A549 (cell line): ENCODE results near the gene DPYSL4. TPM values are rescaled to one million over a fixed set of nuclear protein-coding genes. Genes with fewer than 3 reads are reported as not detected.

Experiments
- ATAC-seq, 2 experiments: fragments of 200-7000 bp in 1 of 2; fragments of >200 bp in 1 of 2; cut with Nextera tagmentation in 1 of 2; cut with Tn5 transposase in 1 of 2; 3 replicates each; pipeline versions ENCODE4 v1.8.0 to v1.9.1; 2018 to 2020; ENCODE audit warnings: mild to moderate bottlenecking in 1 of 2, moderate library complexity in 1 of 2
- CTCF ChIA-PET: fragments of 300-600 bp; sonication (Branson Sonifier 250); formaldehyde crosslinking; extraction: SDS; loops from one replicate; lab custom pipeline; 2021; ENCODE audit warnings: antibody characterized with exemption, inconsistent platforms; lab: Yijun Ruan, JAX
- POLR2A ChIA-PET: fragments of 350-600 bp; formaldehyde crosslinking; extraction: SDS; loops from one replicate; lab custom pipeline; 2021; ENCODE audit warnings: antibody characterized with exemption, inconsistent platforms; lab: Yijun Ruan, JAX
- DNase-seq, 2 experiments: peaks; one replicate each; pipeline versions ENCODE4 v3.0.0 to v3.0.0-alpha.2; 2011 to 2016; ENCODE audit warnings: low read depth in 1 of 2, low spot score in 1 of 2
- FAIRE-seq: peaks from 2 replicates; lab custom pipeline; 2011; peaks lifted over from hg19 to GRCh38; lab: Jason Lieb, UNC
- H3K27ac ChIP-seq, 2 experiments: fragments of >200 bp; sonication (Bioruptor Twin); formaldehyde crosslinking; 3 replicates each; pipeline ENCODE4 v1.5.1; 2016 to 2017
- H3K4me1 ChIP-seq: fragments of >200 bp; sonication (Bioruptor Twin); formaldehyde crosslinking; 3 replicates; pipeline ENCODE4 v1.6.1; 2016
- H3K4me2 ChIP-seq: fragments of >200 bp; sonication (Bioruptor Twin); formaldehyde crosslinking; 3 replicates; pipeline ENCODE4 v1.6.1; 2016
- H3K4me3 ChIP-seq: fragments of >200 bp; sonication (Bioruptor Twin); formaldehyde crosslinking; 3 replicates; pipeline ENCODE4 v1.5.1; 2016
- H3K9me3 ChIP-seq: fragments of >200 bp; sonication (Bioruptor Twin); formaldehyde crosslinking; 3 replicates; pipeline ENCODE4 v1.6.1; 2016
- CBX8 ChIP-seq: fragments of 200-600 bp; sonication (generic); IDR thresholded peaks from 2 replicates; pipeline ENCODE4 v1.6.1; 2016
- CHD2 ChIP-seq: fragments of 150-350 bp; IDR thresholded peaks from 2 replicates; pipeline ENCODE4 v1.6.1; 2014; ENCODE audit warnings: low read length; ENCODE audit not compliant: partially characterized antibody
- EHMT2 ChIP-seq: fragments of 200-600 bp; sonication (generic); IDR thresholded peaks from 2 replicates; pipeline ENCODE4 v1.6.1; 2016; ENCODE audit warnings: antibody characterized with exemption, low read depth, mild to moderate bottlenecking, moderate library complexity
- ESRRA ChIP-seq: fragments of 150-350 bp; IDR thresholded peaks from 2 replicates; pipeline ENCODE4 v1.6.1; 2014; ENCODE audit warnings: mild to moderate bottlenecking, low read length, borderline replicate concordance
- GATA3 ChIP-seq: IDR thresholded peaks from 2 replicates; pipeline ENCODE4 v1.6.1; 2012; ENCODE audit warnings: borderline replicate concordance
- HDAC2 ChIP-seq: fragments of 200-600 bp; sonication (generic); IDR thresholded peaks from 2 replicates; pipeline ENCODE4 v1.6.1; 2016
- HEYL ChIP-seq: fragments of 250-450 bp; sonication (Bioruptor Pico); IDR thresholded peaks from 2 replicates; pipeline ENCODE4 v1.8.0; 2021; ENCODE audit warnings: mild to moderate bottlenecking, moderate library complexity
- KDM1A ChIP-seq: fragments of 200-600 bp; sonication (generic); IDR thresholded peaks from 2 replicates; pipeline ENCODE4 v1.6.1; 2016; ENCODE audit warnings: low read depth, mild to moderate bottlenecking
- KDM5A ChIP-seq: fragments of 200-600 bp; sonication (generic); IDR thresholded peaks from 2 replicates; pipeline ENCODE4 v1.6.1; 2016; ENCODE audit warnings: antibody characterized with exemption, mild to moderate bottlenecking
- MAFK ChIP-seq: fragments of 450-650 bp; IDR thresholded peaks from 2 replicates; pipeline ENCODE4 v1.6.1; 2014; ENCODE audit not compliant: partially characterized antibody
- NR3C1 ChIP-seq: fragments of >200 bp; sonication (Bioruptor Twin); formaldehyde crosslinking; IDR thresholded peaks from 3 replicates; pipeline ENCODE4 v1.6.1; 2017
- RAD21 ChIP-seq, 2 experiments: fragments of >200 bp in 1 of 2; sonication (Bioruptor Twin) in 1 of 2; formaldehyde crosslinking in 1 of 2; IDR thresholded peaks in 1 of 2; conservative IDR thresholded peaks in 1 of 2; 2 replicates in 1 of 2; 3 replicates in 1 of 2; pipeline ENCODE4 v1.6.1; 2012 to 2018; ENCODE audit warnings: inconsistent platforms in 1 of 2
- RCOR1 ChIP-seq: fragments of 150-350 bp; IDR thresholded peaks from 2 replicates; pipeline ENCODE4 v1.6.1; 2014; ENCODE audit warnings: antibody characterized with exemption, low read length, low read depth
- RFX5 ChIP-seq: fragments of 450-650 bp; IDR thresholded peaks from 2 replicates; pipeline ENCODE4 v1.7.1; 2014; ENCODE audit warnings: antibody characterized with exemption, mild to moderate bottlenecking, moderate library complexity
- RNF2 ChIP-seq: fragments of 200-600 bp; sonication (generic); IDR thresholded peaks from 2 replicates; pipeline ENCODE4 v1.6.1; 2016; ENCODE audit warnings: low read depth, mild to moderate bottlenecking, antibody characterized with exemption, moderate library complexity, borderline replicate concordance
- TP53 ChIP-seq: fragments of 250-450 bp; sonication (Bioruptor Pico); IDR thresholded peaks from 2 replicates; pipeline ENCODE4 v1.5.0; 2021; ENCODE audit warnings: mild to moderate bottlenecking, moderate library complexity
- ZC3H11A ChIP-seq: fragments of 450-650 bp; IDR thresholded peaks from 2 replicates; pipeline ENCODE4 v1.6.1; 2014; ENCODE audit warnings: antibody characterized with exemption, mild to moderate bottlenecking
- ZSCAN20 ChIP-seq: fragments of 250-450 bp; sonication (Bioruptor Pico); IDR thresholded peaks from 2 replicates; pipeline ENCODE4 v1.8.0; 2022; ENCODE audit warnings: mild to moderate bottlenecking, moderate library complexity
- WGBS: methylation state at CpG from one replicate; pipeline ENCODE4 v1.1.6; 2017; ENCODE audit errors: missing lambda C conversion rate; 5-methylcytosine and 5-hydroxymethylcytosine counted together
- polyA plus RNA-seq, 4 experiments: library from polyadenylated mRNA; depleted of rRNA in 3 of 4; stranded (reverse); fragments of >200 nt; fragmentation: RNase III in 1 of 4; extraction: RNeasy Plus Mini Kit Qiagen cat#74134 plus additional on column Dnase treatment in 1 of 4; gene quantifications; 2 replicates in 3 of 4; 3 replicates in 1 of 4; pipeline ENCODE4 v1.2.3, GENCODE V29; 2011 to 2017
- TF ChIP-seq, protein P1 (sequence below): fragments of 200-600 bp; sonication (generic); IDR thresholded peaks from 2 replicates; pipeline ENCODE4 v1.6.1; 2016; ENCODE audit warnings: antibody characterized with exemption, mild to moderate bottlenecking, moderate library complexity
- TF ChIP-seq, protein P2 (sequence below): IDR thresholded peaks from 2 replicates; pipeline ENCODE4 v1.6.1; 2012
- TF ChIP-seq, protein P3 (sequence below): IDR thresholded peaks from 2 replicates; pipeline ENCODE4 v1.6.1; 2012; ENCODE audit warnings: low read depth, borderline replicate concordance
- TF ChIP-seq, protein P4 (sequence below): fragments of 250-450 bp; sonication (Bioruptor Pico); IDR thresholded peaks from 2 replicates; pipeline ENCODE4 v1.5.0; 2021; ENCODE audit warnings: mild to moderate bottlenecking, moderate library complexity, borderline replicate concordance
- TF ChIP-seq, protein P5 (sequence below): fragments of 150-350 bp; IDR thresholded peaks from 2 replicates; pipeline ENCODE4 v1.6.1; 2014; ENCODE audit warnings: low read depth, mild to moderate bottlenecking, low read length

DPYSL4 gene
- polyA plus RNA-seq, 2 of the 4 experiments (the other 2 are of a cell fraction) = 2.9 to 14.1 TPM

DNA sequence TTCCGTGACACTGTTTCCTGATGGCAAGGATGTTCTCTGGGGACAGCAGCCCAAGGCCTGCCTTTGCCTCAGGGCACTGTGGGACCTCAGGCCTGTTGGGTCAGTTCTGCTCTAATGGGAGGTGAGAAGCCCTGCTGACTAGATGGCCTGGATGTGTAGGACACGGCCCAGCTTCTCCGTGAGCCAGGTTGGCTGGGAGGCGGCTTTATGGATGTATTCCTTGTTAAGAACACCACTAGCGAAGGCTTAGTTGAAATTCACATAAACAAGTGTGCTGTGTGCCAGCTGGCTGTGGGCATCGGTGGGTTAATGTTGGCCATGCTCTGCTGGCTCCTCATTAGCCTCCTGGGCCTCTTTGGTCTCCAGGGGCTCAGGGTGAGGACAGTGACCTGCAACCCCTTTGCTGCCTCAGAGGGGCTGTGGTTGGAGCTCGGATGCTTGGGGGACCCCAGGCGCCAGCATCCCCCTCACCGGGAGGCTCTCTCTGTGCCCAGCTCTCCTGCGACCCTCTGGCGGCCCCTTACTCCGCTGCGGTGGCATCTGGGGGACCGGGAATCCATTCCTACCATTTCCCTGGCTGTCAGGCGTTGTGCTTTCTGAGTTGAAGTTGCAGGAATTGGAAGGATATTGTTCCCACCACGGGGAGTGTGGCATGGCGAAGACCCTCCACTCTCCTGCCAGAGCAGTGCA lies 22.8 kb upstream of the DPYSL4 start:
- Histone ChIP-seq H3K9me3 (no peaks in the 10 kb centered on the region), H3K27ac (no peak overlapping the region), H3K4me2 (no peak overlapping the region)
- FAIRE-seq (no peak), ATAC-seq (peak; percentile 15 to 34; a peak in 4 of 6 replicates)
- CTCF ChIA-PET = interaction anchor here (1.5 to 1.8 kb wide), 3 partner anchors 12 to 141 kb away, joined by 3 to 5 read pairs (median 3); no protein-coding TSS in a partner anchor
- TF ChIP-seq RNF2 (no peak), RFX5 (no peak), HDAC2 (no peak)
- TF ChIP-seq, all 56 proteins: peak for 0
- no peak for DNase-seq
- H3K4me1 ChIP-seq = peaks cover 14% of the 10 kb centered on the region; the same call in 2 of the 3 replicates
- no peak overlapping the region for H3K4me3 ChIP-seq
- WGBS = 85% methylated on average over 16 of the region's 17 CpGs
- POLR2A ChIA-PET = no interaction called here

DNA sequence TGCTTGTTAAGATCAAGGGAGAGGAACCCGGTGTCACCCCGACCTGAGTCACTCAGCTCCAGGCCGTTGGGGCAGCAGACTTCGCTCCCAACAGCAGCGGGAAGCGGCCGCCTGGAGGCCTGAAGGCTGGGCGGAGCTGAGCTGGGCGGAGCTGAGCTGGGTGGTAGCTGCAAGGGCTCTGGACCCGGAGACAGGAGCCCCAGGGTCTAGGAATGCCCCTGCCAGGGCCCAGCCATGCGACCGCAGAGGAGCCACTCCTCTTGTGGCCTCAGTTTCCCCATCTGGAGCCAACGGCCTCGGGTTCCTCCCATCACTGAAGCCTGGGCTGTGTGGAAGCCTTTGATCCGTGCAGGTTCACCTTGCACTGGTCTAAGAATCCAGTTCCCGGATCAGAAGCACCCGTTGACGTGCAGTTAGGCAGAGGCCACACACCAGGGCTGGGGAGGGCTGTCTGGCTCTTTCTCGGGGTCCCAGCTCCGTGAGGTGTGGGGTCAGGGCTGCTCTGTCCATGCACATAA lies 21.9 kb upstream of the DPYSL4 start:
- no peak for TF ChIP-seq MAFK
- TF ChIP-seq CHD2 = no peak
- no peak for TF ChIP-seq KDM5A
- no peak for TF ChIP-seq RAD21 (conservative IDR thresholded peaks at IDR 0.05 in 1 of 2, IDR thresholded peaks at IDR 0.05 in 1 of 2)
- ChIA-PET CTCF (interaction anchor here (1.5 to 1.8 kb wide), 2 partner anchors 14 to 142 kb away, joined by 3 to 5 read pairs; no protein-coding TSS in a partner anchor), POLR2A (no interaction called here)
- no peak for DNase-seq
- FAIRE-seq = no peak
- WGBS = 65% methylated on average over 17 of the region's 20 CpGs
- Histone ChIP-seq H3K9me3 (no peaks in the 10 kb centered on the region), H3K27ac (no peak overlapping the region), H3K4me3 (no peak overlapping the region), H3K4me2 (0 out of 3 replicates have a peak overlapping the region, but pooled peaks have one; percentile 12), H3K4me1 (peaks cover 14% of the 10 kb centered on the region; the same call in 2 of the 3 replicates)
- peak in 1 of 2 experiments; percentile 58; a peak in 3 of 6 replicates for ATAC-seq

DNA sequence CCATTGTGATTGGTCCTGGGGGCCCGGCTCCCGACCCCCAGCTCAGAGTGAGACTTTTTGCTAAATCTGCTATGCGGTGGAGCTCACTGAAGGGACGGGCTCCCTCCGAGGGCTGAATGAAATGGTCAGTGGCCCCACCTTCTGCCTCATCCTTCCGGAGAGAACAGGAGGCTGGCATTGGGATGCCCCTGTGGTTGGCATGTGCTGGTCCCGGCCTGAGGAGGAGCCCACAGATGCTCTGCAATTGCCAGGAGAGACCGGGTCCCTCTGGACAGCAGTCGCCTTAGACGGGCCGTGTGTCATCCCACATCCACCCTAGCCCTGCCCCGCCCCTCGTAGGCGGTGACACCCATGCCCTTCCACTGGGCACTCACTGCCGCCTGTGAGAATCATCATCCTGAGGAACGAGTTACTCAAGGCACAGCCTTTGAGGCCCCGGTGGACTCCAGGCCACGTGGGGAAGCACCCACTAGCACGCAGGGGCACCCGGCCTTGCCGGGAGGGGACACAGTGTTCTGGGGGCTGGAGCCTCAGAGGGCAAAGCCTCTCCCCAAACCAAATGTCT lies 21.2 kb upstream of the DPYSL4 start:
- peaks cover 14% of the 10 kb centered on the region; the same call in 2 of the 3 replicates for H3K4me1 ChIP-seq
- H3K27ac ChIP-seq = no peak overlapping the region
- H3K4me2 ChIP-seq = no peak overlapping the region
- FAIRE-seq (no peak), DNase-seq (no peak), ATAC-seq (no peak)
- ChIA-PET POLR2A (no interaction called here), CTCF (interaction anchor here (1.8 kb wide), 1 partner anchor 143 kb away, joined by 3 read pairs; no protein-coding TSS in a partner anchor)
- no peak overlapping the region for H3K4me3 ChIP-seq
- WGBS = 85% methylated on average over 18 of the region's 21 CpGs
- H3K9me3 ChIP-seq = no peaks in the 10 kb centered on the region
- TF ChIP-seq KDM1A = no peak
- no peak for TF ChIP-seq TP53 (CRISPR knock-in tag)
- no peak for TF ChIP-seq GATA3
- TF ChIP-seq, protein P1, sequence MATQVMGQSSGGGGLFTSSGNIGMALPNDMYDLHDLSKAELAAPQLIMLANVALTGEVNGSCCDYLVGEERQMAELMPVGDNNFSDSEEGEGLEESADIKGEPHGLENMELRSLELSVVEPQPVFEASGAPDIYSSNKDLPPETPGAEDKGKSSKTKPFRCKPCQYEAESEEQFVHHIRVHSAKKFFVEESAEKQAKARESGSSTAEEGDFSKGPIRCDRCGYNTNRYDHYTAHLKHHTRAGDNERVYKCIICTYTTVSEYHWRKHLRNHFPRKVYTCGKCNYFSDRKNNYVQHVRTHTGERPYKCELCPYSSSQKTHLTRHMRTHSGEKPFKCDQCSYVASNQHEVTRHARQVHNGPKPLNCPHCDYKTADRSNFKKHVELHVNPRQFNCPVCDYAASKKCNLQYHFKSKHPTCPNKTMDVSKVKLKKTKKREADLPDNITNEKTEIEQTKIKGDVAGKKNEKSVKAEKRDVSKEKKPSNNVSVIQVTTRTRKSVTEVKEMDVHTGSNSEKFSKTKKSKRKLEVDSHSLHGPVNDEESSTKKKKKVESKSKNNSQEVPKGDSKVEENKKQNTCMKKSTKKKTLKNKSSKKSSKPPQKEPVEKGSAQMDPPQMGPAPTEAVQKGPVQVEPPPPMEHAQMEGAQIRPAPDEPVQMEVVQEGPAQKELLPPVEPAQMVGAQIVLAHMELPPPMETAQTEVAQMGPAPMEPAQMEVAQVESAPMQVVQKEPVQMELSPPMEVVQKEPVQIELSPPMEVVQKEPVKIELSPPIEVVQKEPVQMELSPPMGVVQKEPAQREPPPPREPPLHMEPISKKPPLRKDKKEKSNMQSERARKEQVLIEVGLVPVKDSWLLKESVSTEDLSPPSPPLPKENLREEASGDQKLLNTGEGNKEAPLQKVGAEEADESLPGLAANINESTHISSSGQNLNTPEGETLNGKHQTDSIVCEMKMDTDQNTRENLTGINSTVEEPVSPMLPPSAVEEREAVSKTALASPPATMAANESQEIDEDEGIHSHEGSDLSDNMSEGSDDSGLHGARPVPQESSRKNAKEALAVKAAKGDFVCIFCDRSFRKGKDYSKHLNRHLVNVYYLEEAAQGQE = no peak
- TF ChIP-seq, protein P2, sequence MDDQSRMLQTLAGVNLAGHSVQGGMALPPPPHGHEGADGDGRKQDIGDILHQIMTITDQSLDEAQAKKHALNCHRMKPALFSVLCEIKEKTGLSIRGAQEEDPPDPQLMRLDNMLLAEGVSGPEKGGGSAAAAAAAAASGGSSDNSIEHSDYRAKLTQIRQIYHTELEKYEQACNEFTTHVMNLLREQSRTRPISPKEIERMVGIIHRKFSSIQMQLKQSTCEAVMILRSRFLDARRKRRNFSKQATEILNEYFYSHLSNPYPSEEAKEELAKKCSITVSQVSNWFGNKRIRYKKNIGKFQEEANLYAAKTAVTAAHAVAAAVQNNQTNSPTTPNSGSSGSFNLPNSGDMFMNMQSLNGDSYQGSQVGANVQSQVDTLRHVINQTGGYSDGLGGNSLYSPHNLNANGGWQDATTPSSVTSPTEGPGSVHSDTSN = no peak
- no peak for TF ChIP-seq NR3C1
- TF ChIP-seq RCOR1 = no peak
- no peak for TF ChIP-seq ZC3H11A
- TF ChIP-seq EHMT2 = no peak
- TF ChIP-seq CHD2 = no peak
- TF ChIP-seq CBX8 = no peak
- TF ChIP-seq KDM5A = no peak
- TF ChIP-seq HEYL (CRISPR knock-in tag) = no peak
- TF ChIP-seq, protein P3, sequence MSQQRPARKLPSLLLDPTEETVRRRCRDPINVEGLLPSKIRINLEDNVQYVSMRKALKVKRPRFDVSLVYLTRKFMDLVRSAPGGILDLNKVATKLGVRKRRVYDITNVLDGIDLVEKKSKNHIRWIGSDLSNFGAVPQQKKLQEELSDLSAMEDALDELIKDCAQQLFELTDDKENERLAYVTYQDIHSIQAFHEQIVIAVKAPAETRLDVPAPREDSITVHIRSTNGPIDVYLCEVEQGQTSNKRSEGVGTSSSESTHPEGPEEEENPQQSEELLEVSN = no peak
- TF ChIP-seq, protein P4, sequence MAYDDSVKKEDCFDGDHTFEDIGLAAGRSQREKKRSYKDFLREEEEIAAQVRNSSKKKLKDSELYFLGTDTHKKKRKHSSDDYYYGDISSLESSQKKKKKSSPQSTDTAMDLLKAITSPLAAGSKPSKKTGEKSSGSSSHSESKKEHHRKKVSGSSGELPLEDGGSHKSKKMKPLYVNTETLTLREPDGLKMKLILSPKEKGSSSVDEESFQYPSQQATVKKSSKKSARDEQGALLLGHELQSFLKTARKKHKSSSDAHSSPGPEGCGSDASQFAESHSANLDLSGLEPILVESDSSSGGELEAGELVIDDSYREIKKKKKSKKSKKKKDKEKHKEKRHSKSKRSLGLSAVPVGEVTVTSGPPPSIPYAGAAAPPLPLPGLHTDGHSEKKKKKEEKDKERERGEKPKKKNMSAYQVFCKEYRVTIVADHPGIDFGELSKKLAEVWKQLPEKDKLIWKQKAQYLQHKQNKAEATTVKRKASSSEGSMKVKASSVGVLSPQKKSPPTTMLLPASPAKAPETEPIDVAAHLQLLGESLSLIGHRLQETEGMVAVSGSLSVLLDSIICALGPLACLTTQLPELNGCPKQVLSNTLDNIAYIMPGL (CRISPR knock-in tag) = no peak
- TF ChIP-seq ESRRA = no peak
- TF ChIP-seq, protein P5, sequence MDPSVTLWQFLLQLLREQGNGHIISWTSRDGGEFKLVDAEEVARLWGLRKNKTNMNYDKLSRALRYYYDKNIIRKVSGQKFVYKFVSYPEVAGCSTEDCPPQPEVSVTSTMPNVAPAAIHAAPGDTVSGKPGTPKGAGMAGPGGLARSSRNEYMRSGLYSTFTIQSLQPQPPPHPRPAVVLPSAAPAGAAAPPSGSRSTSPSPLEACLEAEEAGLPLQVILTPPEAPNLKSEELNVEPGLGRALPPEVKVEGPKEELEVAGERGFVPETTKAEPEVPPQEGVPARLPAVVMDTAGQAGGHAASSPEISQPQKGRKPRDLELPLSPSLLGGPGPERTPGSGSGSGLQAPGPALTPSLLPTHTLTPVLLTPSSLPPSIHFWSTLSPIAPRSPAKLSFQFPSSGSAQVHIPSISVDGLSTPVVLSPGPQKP = no peak
- no peak for TF ChIP-seq ZSCAN20
